GM18502 (cell line): Measurements from ENCODE around the gene NNT.
"Not testable (repeated sequence)": the region's sequence is repeated elsewhere in the genome, so short reads cannot be mapped to it uniquely, and the experiment has no call there.

Source experiments
- ATAC-seq: cut with Tn5 transposase; IDR thresholded peaks from one replicate; pipeline ENCODE4 v1.9.1; 2021; ENCODE audit warnings: mild to moderate bottlenecking; ENCODE audit not compliant: unreplicated experiment, poor library complexity

Gene NNT

GRCh38 chr5:43582082-43583005, 20.6 kb upstream of the NNT start:
- ATAC-seq = no peak

- no peak for ATAC-seq
Observed at GRCh38 chr5:43583724-43584123, 19.3 kb upstream of the NNT start.

- ATAC-seq = no peak
Observed at GRCh38 chr5:43584166-43584699, 18.7 kb upstream of the NNT start.

- ATAC-seq = no peak
Observed at GRCh38 chr5:43588842-43589241, 14.1 kb upstream of the NNT start.

- ATAC-seq = no peak
Observed at GRCh38 chr5:43589310-43589709, 13.7 kb upstream of the NNT start.

- no peak for ATAC-seq
Observed at GRCh38 chr5:43590700-43591099, 12.3 kb upstream of the NNT start.

GRCh38 chr5:43592363-43592762, 10.6 kb upstream of the NNT start:
- no peak for ATAC-seq

- not testable (repeated sequence) for ATAC-seq
Observed at GRCh38 chr5:43598927-43599326, 4.1 kb upstream of the NNT start.

- peak; percentile 35 for ATAC-seq
Observed at GRCh38 chr5:43601454-43602260, 1.3 kb upstream of the NNT start.

GRCh38 chr5:43603344-43604217, 601 bp downstream of the NNT start:
- peak; percentile 47 for ATAC-seq

GRCh38 chr5:43604699-43605098, 1.7 kb downstream of the NNT start:
- ATAC-seq = no peak

- ATAC-seq = no peak
Observed at GRCh38 chr5:43606351-43606750, 3.4 kb downstream of the NNT start.

- no peak for ATAC-seq
Observed at GRCh38 chr5:43608406-43608805, 5.4 kb downstream of the NNT start.

GRCh38 chr5:43609752-43610151, 6.8 kb downstream of the NNT start:
- ATAC-seq = peak; percentile 93

- ATAC-seq = no peak
Observed at GRCh38 chr5:43613370-43613769, 10.4 kb downstream of the NNT start.

GRCh38 chr5:43615445-43616184, 12.6 kb downstream of the NNT start:
- no peak for ATAC-seq

GRCh38 chr5:43616535-43616934, 13.6 kb downstream of the NNT start:
- ATAC-seq = no peak

- no peak for ATAC-seq
Observed at GRCh38 chr5:43619380-43619779, 16.4 kb downstream of the NNT start.

- no peak for ATAC-seq
Observed at GRCh38 chr5:43619911-43620310, 16.9 kb downstream of the NNT start.
